GM19035 (cell line): Measurements from ENCODE around the gene MVB12B.
"Not testable (repeated sequence)": the region's sequence is repeated elsewhere in the genome, so short reads cannot be mapped to it uniquely, and the experiment has no call there.

ENCODE experiments used
- ATAC-seq: cut with Tn5 transposase; IDR thresholded peaks from one replicate; pipeline ENCODE4 v1.9.1; 2021; ENCODE audit not compliant: unreplicated experiment

The MVB12B gene

DNA sequence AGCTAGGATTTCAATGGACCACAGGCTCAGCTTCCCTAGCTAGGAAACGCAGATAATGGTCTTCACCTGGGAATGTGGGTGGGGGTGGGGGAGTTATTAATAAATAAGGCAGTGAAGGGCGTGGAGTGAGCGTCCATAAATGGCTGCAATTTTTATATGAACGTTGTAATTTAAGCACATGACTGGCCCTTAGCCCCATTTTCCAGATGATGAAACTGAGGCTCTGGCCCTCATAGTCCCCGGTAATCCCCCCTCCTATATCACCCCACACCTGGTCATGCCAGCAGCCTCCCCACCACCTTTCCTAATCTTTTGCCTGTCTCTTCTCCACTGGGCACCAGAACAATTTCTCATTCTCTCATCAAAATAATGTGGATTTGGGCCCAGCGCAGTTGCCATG lies 225.2 kb downstream of the MVB12B start:
- ATAC-seq, result no peak

DNA sequence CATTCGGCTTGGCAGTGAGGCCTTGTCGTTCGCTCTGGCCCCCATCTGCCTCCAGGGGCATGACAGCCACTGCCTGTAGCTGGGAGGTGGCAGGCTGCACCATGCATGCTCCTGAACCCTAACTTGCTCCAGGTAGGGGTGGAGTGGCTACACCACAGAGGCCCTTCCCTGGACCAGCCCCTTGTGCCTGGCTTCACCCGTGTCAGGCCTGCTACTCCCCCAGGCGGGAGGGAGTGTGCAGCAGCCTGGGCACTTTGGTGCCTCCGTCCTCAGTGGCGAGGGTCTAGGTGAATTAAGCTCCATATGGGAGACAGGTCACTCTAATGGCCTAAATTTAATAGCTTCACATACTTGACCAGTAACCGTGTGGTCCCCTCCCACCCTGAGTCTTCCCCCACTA lies 227.7 kb downstream of the MVB12B start:
- ATAC-seq, result no peak

DNA sequence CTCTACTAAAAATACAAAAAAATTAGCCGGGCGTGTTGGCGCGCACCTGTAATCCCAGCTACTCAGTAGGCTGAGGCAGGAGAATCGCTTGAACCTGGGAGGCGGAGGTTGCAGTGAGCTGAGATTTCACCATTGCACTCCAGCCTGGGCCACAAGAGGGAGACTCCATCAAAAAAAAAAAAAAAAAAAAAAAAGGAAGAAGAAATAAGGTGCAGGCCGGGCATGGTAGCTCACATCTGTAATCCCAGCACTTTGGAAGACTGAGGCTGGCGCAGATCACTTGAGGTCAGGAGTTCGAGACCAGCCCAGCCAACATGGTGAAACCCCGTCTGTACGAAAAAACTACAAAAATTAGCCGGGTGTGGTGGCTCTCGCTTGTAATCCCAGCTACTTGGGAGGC lies 228.8 kb downstream of the MVB12B start:
- not testable (repeated sequence) for ATAC-seq
